Measurements from ENCODE around the gene ODAD3. TPM values are rescaled to one million over a fixed set of nuclear protein-coding genes. Genes with fewer than 3 reads are reported as not detected.

ODAD3 gene
- total RNA-seq, 1 experiment from 2014 or later, result 0.52 TPM

GRCh38 chr19:11405846-11406643 lies 28.9 kb downstream of the ODAD3 start:
- no peak for TF ChIP-seq CEBPB (IDR thresholded peaks at IDR 0.05; ENCODE audit: low read depth)
- TF ChIP-seq RAD21 (IDR thresholded peaks at IDR 0.05; ENCODE audit: low read depth), result no peak
- TF ChIP-seq POLR2AphosphoS5 (IDR thresholded peaks at IDR 0.05; ENCODE audit: low read depth, low read length), result no peak
- TF ChIP-seq EZH2phosphoT487 (IDR thresholded peaks at IDR 0.05; ENCODE audit: borderline replicate concordance), result no peak
- TF ChIP-seq ZNF274 (IDR thresholded peaks at IDR 0.05; ENCODE audit: low read depth, low read length), result no peak
- TF ChIP-seq ZBTB33 (IDR thresholded peaks at IDR 0.05; ENCODE audit: extremely low read depth, insufficient replicate concordance, low read length), result no peak
- Histone ChIP-seq H4K20me1 (ENCODE audit: insufficient read depth) (no peaks in the 10 kb centered on the region), H3K79me2 (ENCODE audit: insufficient read depth, low read length) (no peaks in the 10 kb centered on the region; the same call in 1 of the 2 replicates), H3K27me3 (ENCODE audit: insufficient read depth, low read length) (no peaks in the 10 kb centered on the region), H3K9ac (ENCODE audit: low read length) (no peak overlapping the region), H3K4me2 (ENCODE audit: low read length) (no peak overlapping the region), H3K9me3 (ENCODE audit: control insufficient read depth in 1 of 2, insufficient read depth in 1 of 2, low read depth in 1 of 2, low read length in 2 of 2) (no peaks in the 10 kb centered on the region), H3K4me3 (replicated peaks in 1 of 2; ENCODE audit: low read depth in 1 of 2, low read length in 2 of 2) (no peak overlapping the region), H3K36me3 (ENCODE audit: control insufficient read depth in 1 of 2, insufficient read depth in 2 of 2, low read length in 2 of 2) (peaks cover 11 to 16% of the 10 kb centered on the region in 2 experiments), H3K27ac (ENCODE audit: low read depth, low read length) (no peak overlapping the region), H3K4me1 (ENCODE audit: control insufficient read depth in 1 of 2, insufficient read depth in 2 of 2, low read length in 2 of 2) (peaks cover 0 to 7% of the 10 kb centered on the region in 2 experiments; a peak in 3 of 4 replicates), H2AFZ (ENCODE audit: low read depth, low read length, poor library complexity, severe bottlenecking) (no peak overlapping the region), H3K9me2 (ENCODE audit: insufficient read depth) (no peaks in the 10 kb centered on the region)
- ChIA-PET RAD21 (ENCODE audit: low non-redundant PET in 1 of 2, low total read pairs in 2 of 2, uncharacterized antibody in 2 of 2, unreplicated experiment in 2 of 2) (interaction anchor here in 1 of 2 experiments (0.6 kb wide), 1 partner anchor 131 kb away, joined by 3 read pairs; no protein-coding TSS in a partner anchor), CTCF (interaction anchor here (1.5 kb wide), 1 partner anchor 29 kb away, joined by 4 read pairs; the partner anchor contains the start of genes ODAD3 and PRKCSH), POLR2A (interaction anchor here (0.9 to 2.3 kb wide), 3 partner anchors 12 to 25 kb away, joined by 3 to 8 read pairs (median 4); partner anchors contain the start of gene EPOR)
- ATAC-seq, result no peak
- no peak for DNase-seq (ENCODE audit: low read depth, low spot score)
- intact Hi-C loops (cut with micrococcal nuclease), result no loop called here
- BruUV-seq (replicated peaks), result no TSS peak
